HepG2 (cell line): ENCODE data around the gene SHF. TPM values are rescaled to one million over a fixed set of nuclear protein-coding genes. Genes with fewer than 3 reads are reported as not detected.

ENCODE experiments used
- CBX5 ChIP-seq: sonication (generic); formaldehyde crosslinking; IDR thresholded peaks from 2 replicates; pipeline ENCODE4 v1.4.0; 2020; ENCODE audit warnings: missing genetic modification reagents, borderline replicate concordance
- DRAP1 ChIP-seq: IDR thresholded peaks from 2 replicates; pipeline ENCODE4 v1.6.1; 2016; ENCODE audit warnings: missing genetic modification reagents, missing compliant biosample characterization
- FOXA3 ChIP-seq: IDR thresholded peaks from 2 replicates; pipeline ENCODE4 v1.6.1; 2016; ENCODE audit warnings: missing genetic modification reagents, missing compliant biosample characterization
- MATR3 ChIP-seq: sonication (generic); formaldehyde crosslinking; IDR thresholded peaks from 2 replicates; pipeline ENCODE4 v1.4.0; 2020; ENCODE audit warnings: missing genetic modification reagents
- MED8 ChIP-seq: sonication (generic); formaldehyde crosslinking; IDR thresholded peaks from 2 replicates; pipeline ENCODE4 v1.8.1; 2023; ENCODE audit warnings: mild to moderate bottlenecking, missing genetic modification reagents; ENCODE audit not compliant: insufficient replicate concordance
- MIER2 ChIP-seq: IDR thresholded peaks from 2 replicates; pipeline ENCODE4 v1.6.1; 2016; ENCODE audit warnings: missing biosample characterization, missing genetic modification reagents
- MLLT10 ChIP-seq: sonication (generic); formaldehyde crosslinking; IDR thresholded peaks from 2 replicates; pipeline ENCODE4 v1.4.0; 2020; ENCODE audit warnings: missing genetic modification reagents
- MYC ChIP-seq: sonication (generic); formaldehyde crosslinking; IDR thresholded peaks from 2 replicates; pipeline ENCODE4 v1.9.0; 2021; ENCODE audit warnings: missing genetic modification reagents, borderline replicate concordance
- NCOA5 ChIP-seq: sonication (generic); formaldehyde crosslinking; IDR thresholded peaks from 2 replicates; pipeline ENCODE4 v1.4.0; 2020; ENCODE audit warnings: missing genetic modification reagents
- NR1H2 ChIP-seq: sonication (generic); formaldehyde crosslinking; IDR thresholded peaks from 2 replicates; pipeline ENCODE4 v1.8.1; 2022; ENCODE audit warnings: low read depth, missing genetic modification reagents, borderline replicate concordance
- RBM39 ChIP-seq: fragments of 200-400 bp; formaldehyde crosslinking; IDR thresholded peaks from one replicate; pipeline ENCODE4 v1.6.1; 2018; ENCODE audit warnings: antibody characterized with exemption, mild to moderate bottlenecking, low read depth, low read length; ENCODE audit not compliant: poor library complexity, severe bottlenecking
- THAP11 ChIP-seq: IDR thresholded peaks from 2 replicates; pipeline ENCODE4 v1.6.1; 2016; ENCODE audit warnings: missing biosample characterization, missing genetic modification reagents
- ZBTB34 ChIP-seq: sonication (generic); formaldehyde crosslinking; IDR thresholded peaks from 2 replicates; pipeline ENCODE4 v1.8.0; 2022; ENCODE audit warnings: mild to moderate bottlenecking, missing genetic modification reagents
- ZBTB7A ChIP-seq: sonication (generic); formaldehyde crosslinking; IDR thresholded peaks from 2 replicates; pipeline ENCODE4 v1.8.0; 2022; ENCODE audit warnings: mild to moderate bottlenecking, missing genetic modification reagents
- ZFP62 ChIP-seq: sonication (generic); formaldehyde crosslinking; IDR thresholded peaks from 2 replicates; pipeline ENCODE4 v1.4.0; 2020; ENCODE audit warnings: missing genetic modification reagents
- ZFP91 ChIP-seq: sonication (generic); formaldehyde crosslinking; IDR thresholded peaks from 2 replicates; pipeline ENCODE4 v1.9.0; 2022; ENCODE audit warnings: missing genetic modification reagents, mild to moderate bottlenecking, borderline replicate concordance
- ZMAT3 ChIP-seq: sonication (generic); formaldehyde crosslinking; conservative IDR thresholded peaks from 2 replicates; pipeline ENCODE4 v1.7.0; 2021; ENCODE audit warnings: missing genetic modification reagents
- ZNF224 ChIP-seq: sonication (generic); formaldehyde crosslinking; IDR thresholded peaks from 2 replicates; pipeline ENCODE4 v1.5.0; 2020; ENCODE audit warnings: mild to moderate bottlenecking, missing genetic modification reagents
- ZNF503 ChIP-seq: sonication (generic); formaldehyde crosslinking; IDR thresholded peaks from 2 replicates; pipeline ENCODE4 v1.4.0; 2020; ENCODE audit warnings: missing genetic modification reagents
- ZNF570 ChIP-seq: sonication (generic); formaldehyde crosslinking; IDR thresholded peaks from 2 replicates; pipeline ENCODE4 v1.4.0; 2020; ENCODE audit warnings: mild to moderate bottlenecking, missing genetic modification reagents, borderline replicate concordance
- ZNF574 ChIP-seq: sonication (generic); formaldehyde crosslinking; IDR thresholded peaks from 2 replicates; pipeline ENCODE4 v1.4.0; 2020; ENCODE audit warnings: missing genetic modification reagents
- ZNF709 ChIP-seq: sonication (generic); formaldehyde crosslinking; IDR thresholded peaks from 2 replicates; pipeline ENCODE4 v1.5.0; 2020; ENCODE audit warnings: mild to moderate bottlenecking, missing genetic modification reagents
- polyA plus RNA-seq, 8 experiments: library from polyadenylated mRNA; depleted of rRNA in 3 of 8; stranded (reverse) in 7 of 8; unstranded in 1 of 8; fragments of >200 nt; fragmentation: Illumina TruSeq in 4 of 8; extraction: Trizol in 4 of 8; gene quantifications; 2 replicates each; pipeline versions ENCODE4 v1.2.1 to v1.2.3, GENCODE V29; 2011 to 2016; ENCODE audit warnings: low read depth in 4 of 8, missing spikeins in 1 of 8, mixed read lengths in 1 of 8; ENCODE audit not compliant: insufficient read depth in 1 of 8
- total RNA-seq, 5 experiments: library from RNA; depleted of rRNA; stranded (reverse); fragments of >200 nt; fragmentation: Illumina TruSeq; extraction: Trizol; gene quantifications; 2 replicates each; pipeline ENCODE4 v1.2.3, GENCODE V29; 2016; ENCODE audit warnings: low read depth in 1 of 5

The SHF gene
- total and polyA plus RNA-seq, 2 of the 13 experiments (the other 11 are each of a cell fraction or from before 2014, with no cell fraction given), result 20.9 to 25.5 TPM

- TF ChIP-seq MLLT10 (CRISPR knock-in tag) (no peak), ZNF224 (CRISPR knock-in tag) (no peak), RBM39 (peak; percentile 13), NCOA5 (CRISPR knock-in tag) (no peak), FOXA3 (CRISPR knock-in tag) (no peak), ZNF570 (no peak), ZNF709 (CRISPR knock-in tag) (no peak), ZNF574 (CRISPR knock-in tag) (peak; percentile 43; the same call in 1 of the 2 replicates), MED8 (CRISPR knock-in tag) (no peak), ZBTB34 (CRISPR knock-in tag) (no peak), ZFP62 (no peak), MYC (0 out of 2 replicates have a peak, but pooled peaks have one; percentile 20), ZMAT3 (no peak), ZBTB7A (CRISPR knock-in tag) (peak; percentile 71; the same call in 1 of the 2 replicates), DRAP1 (CRISPR knock-in tag) (no peak), MIER2 (CRISPR knock-in tag) (no peak), CBX5 (CRISPR knock-in tag) (no peak), MATR3 (no peak), ZNF503 (CRISPR knock-in tag) (0 out of 2 replicates have a peak, but pooled peaks have one; percentile 29), NR1H2 (CRISPR knock-in tag) (no peak), ZFP91 (CRISPR knock-in tag) (peak; percentile 38; the same call in 1 of the 2 replicates), THAP11 (CRISPR knock-in tag) (0 out of 2 replicates have a peak, but pooled peaks have one; percentile 11)
Measured at GRCh38 chr15:45186771-45187577, 792 bp downstream of the SHF start (continued).
